HEK293 (cell line): ENCODE measurements around the gene GARRE1.

Source experiments
- CTCF ChIA-PET: fragments of 350-600 bp; formaldehyde crosslinking; extraction: SDS; loops from one replicate; lab custom pipeline; 2021; ENCODE audit warnings: antibody characterized with exemption; lab: Yijun Ruan, JAX
- POLR2A ChIA-PET: fragments of 300-600 bp; formaldehyde crosslinking; extraction: SDS; loops from one replicate; lab custom pipeline; 2020; ENCODE audit warnings: antibody characterized with exemption, inconsistent platforms; lab: Yijun Ruan, JAX
- H3K27ac ChIP-seq: fragments of 200-500 bp; sonication (Bioruptor generic); 2 replicates; pipeline ENCODE4 v1.5.1; 2014; ENCODE audit warnings: low read depth, low read length, control low read depth, inconsistent platforms; ENCODE audit errors: extremely low read depth
- H3K36me3 ChIP-seq, 2 experiments: fragments of 200-500 bp in 1 of 2; sonication (Bioruptor generic) in 1 of 2; 1 replicate in 1 of 2; 2 replicates in 1 of 2; pipeline ENCODE4 v1.5.1; 2014 to 2017; ENCODE audit warnings: inconsistent platforms in 2 of 2, low read length in 2 of 2; ENCODE audit not compliant: control insufficient read depth in 2 of 2, insufficient read depth in 1 of 2
- H3K4me1 ChIP-seq: fragments of 200-500 bp; sonication (Bioruptor generic); 2 replicates; pipeline ENCODE4 v1.5.1; 2014; ENCODE audit warnings: mild to moderate bottlenecking, low read length, inconsistent platforms; ENCODE audit not compliant: control insufficient read depth, insufficient read depth
- H3K4me3 ChIP-seq: 2 replicates; pipeline ENCODE4 v1.5.1; 2011; ENCODE audit warnings: low read depth, mild to moderate bottlenecking, control low read depth, low read length, moderate library complexity
- H3K9me3 ChIP-seq: fragments of 200-500 bp; sonication (Bioruptor generic); 2 replicates; pipeline ENCODE4 v1.5.1; 2014; ENCODE audit warnings: low read depth, low read length, inconsistent platforms; ENCODE audit not compliant: control insufficient read depth, insufficient read depth
- CTCF ChIP-seq: fragments of 450-650 bp; formaldehyde crosslinking; IDR thresholded peaks from 2 replicates; pipeline ENCODE4 v1.5.1; 2016; ENCODE audit warnings: missing biosample characterization, missing genetic modification characterization
- GLI4 ChIP-seq: fragments of 450-650 bp; formaldehyde crosslinking; IDR thresholded peaks from 2 replicates; pipeline ENCODE4 v1.5.1; 2016; ENCODE audit warnings: missing biosample characterization, missing genetic modification characterization
- PRDM10 ChIP-seq: fragments of 450-650 bp; formaldehyde crosslinking; IDR thresholded peaks from 2 replicates; pipeline ENCODE4 v1.5.1; 2016; ENCODE audit warnings: missing biosample characterization, missing genetic modification characterization
- PRDM4 ChIP-seq: fragments of 450-650 bp; formaldehyde crosslinking; IDR thresholded peaks from 2 replicates; pipeline ENCODE4 v1.5.1; 2017; ENCODE audit warnings: missing biosample characterization, missing genetic modification characterization
- RBAK ChIP-seq: fragments of 450-650 bp; formaldehyde crosslinking; IDR thresholded peaks from 2 replicates; pipeline ENCODE4 v1.5.1; 2016; ENCODE audit warnings: missing biosample characterization, missing genetic modification characterization
- REPIN1 ChIP-seq: fragments of 450-650 bp; formaldehyde crosslinking; IDR thresholded peaks from 2 replicates; pipeline ENCODE4 v1.5.1; 2017; ENCODE audit warnings: missing biosample characterization, missing genetic modification characterization, low read depth
- SCRT1 ChIP-seq: fragments of 450-650 bp; formaldehyde crosslinking; IDR thresholded peaks from 2 replicates; pipeline ENCODE4 v1.5.1; 2016; ENCODE audit warnings: missing biosample characterization, missing genetic modification characterization, borderline replicate concordance
- SCRT2 ChIP-seq: fragments of 450-650 bp; formaldehyde crosslinking; IDR thresholded peaks from 2 replicates; pipeline ENCODE4 v1.5.1; 2016; ENCODE audit warnings: missing biosample characterization, missing genetic modification characterization
- SP7 ChIP-seq: fragments of 450-650 bp; formaldehyde crosslinking; IDR thresholded peaks from 2 replicates; pipeline ENCODE4 v1.5.1; 2016; ENCODE audit warnings: missing biosample characterization, missing genetic modification characterization
- ZBTB20 ChIP-seq: fragments of 450-650 bp; formaldehyde crosslinking; IDR thresholded peaks from 2 replicates; pipeline ENCODE4 v1.5.1; 2016; ENCODE audit warnings: missing biosample characterization, missing genetic modification characterization
- ZBTB21 ChIP-seq: fragments of 450-650 bp; formaldehyde crosslinking; IDR thresholded peaks from 2 replicates; pipeline ENCODE4 v1.5.1; 2017; ENCODE audit warnings: missing biosample characterization, missing genetic modification characterization
- ZBTB6 ChIP-seq: fragments of 450-650 bp; formaldehyde crosslinking; IDR thresholded peaks from 2 replicates; pipeline ENCODE4 v1.5.1; 2017; ENCODE audit warnings: missing biosample characterization, missing genetic modification characterization
- ZIC2 ChIP-seq: fragments of 450-650 bp; formaldehyde crosslinking; IDR thresholded peaks from 2 replicates; pipeline ENCODE4 v1.5.1; 2016; ENCODE audit warnings: missing biosample characterization, missing genetic modification characterization
- ZNF112 ChIP-seq: fragments of 450-650 bp; formaldehyde crosslinking; IDR thresholded peaks from 2 replicates; pipeline ENCODE4 v1.5.0; 2017; ENCODE audit warnings: missing biosample characterization, missing genetic modification characterization
- ZNF121 ChIP-seq: fragments of 450-650 bp; formaldehyde crosslinking; IDR thresholded peaks from 2 replicates; pipeline ENCODE4 v1.5.1; 2016; ENCODE audit warnings: missing biosample characterization, missing genetic modification characterization
- ZNF132 ChIP-seq: fragments of 450-650 bp; formaldehyde crosslinking; IDR thresholded peaks from 2 replicates; pipeline ENCODE4 v1.5.1; 2017; ENCODE audit warnings: missing biosample characterization, missing genetic modification characterization, borderline replicate concordance
- ZNF24 ChIP-seq: fragments of 450-650 bp; formaldehyde crosslinking; IDR thresholded peaks from 2 replicates; pipeline ENCODE4 v1.5.1; 2016; ENCODE audit warnings: missing biosample characterization, missing genetic modification characterization
- ZNF335 ChIP-seq: fragments of 450-650 bp; formaldehyde crosslinking; conservative IDR thresholded peaks from 2 replicates; pipeline ENCODE4 v1.5.1; 2016; ENCODE audit warnings: missing biosample characterization, missing genetic modification characterization
- ZNF362 ChIP-seq: fragments of 450-650 bp; formaldehyde crosslinking; IDR thresholded peaks from 2 replicates; pipeline ENCODE4 v1.5.1; 2016; ENCODE audit warnings: missing biosample characterization, missing genetic modification characterization
- ZNF423 ChIP-seq: fragments of 450-650 bp; formaldehyde crosslinking; IDR thresholded peaks from 2 replicates; pipeline ENCODE4 v1.5.1; 2016; ENCODE audit warnings: missing biosample characterization, missing genetic modification characterization
- ZNF426 ChIP-seq: fragments of 450-650 bp; formaldehyde crosslinking; IDR thresholded peaks from 2 replicates; pipeline ENCODE4 v1.5.1; 2017; ENCODE audit warnings: missing biosample characterization, missing genetic modification characterization, mild to moderate bottlenecking, inconsistent platforms, moderate library complexity
- ZNF558 ChIP-seq: fragments of 450-650 bp; formaldehyde crosslinking; IDR thresholded peaks from 2 replicates; pipeline ENCODE4 v1.5.1; 2016; ENCODE audit warnings: missing biosample characterization, missing genetic modification characterization
- ZNF610 ChIP-seq: fragments of 450-650 bp; formaldehyde crosslinking; IDR thresholded peaks from 2 replicates; pipeline ENCODE4 v1.5.1; 2016; ENCODE audit warnings: missing biosample characterization, missing genetic modification characterization, borderline replicate concordance
- ZNF629 ChIP-seq: fragments of 450-650 bp; formaldehyde crosslinking; IDR thresholded peaks from 2 replicates; pipeline ENCODE4 v1.5.1; 2017; ENCODE audit warnings: missing biosample characterization, missing genetic modification characterization
- ZSCAN30 ChIP-seq: fragments of 450-650 bp; IDR thresholded peaks from 2 replicates; pipeline ENCODE4 v1.5.1; 2018; ENCODE audit warnings: missing biosample characterization, mild to moderate bottlenecking, missing genetic modification characterization, moderate library complexity

The GARRE1 gene

GRCh38 chr19:34241513-34242337, 12.6 kb upstream of the GARRE1 start:
- TF ChIP-seq ZNF558 (tag by site-specific recombination) (no peak), ZNF112 (tag by site-specific recombination) (no peak), SCRT2 (tag by site-specific recombination) (peak; percentile 58), ZSCAN30 (tag by site-specific recombination) (no peak; the same call in 1 of the 2 replicates), ZBTB20 (tag by site-specific recombination) (0 out of 2 replicates have a peak, but pooled peaks have one; percentile 0), ZNF132 (tag by site-specific recombination) (no peak), ZBTB21 (no peak), ZNF121 (tag by site-specific recombination) (peak; percentile 97), ZNF362 (peak; percentile 58; the same call in 1 of the 2 replicates), ZNF629 (tag by site-specific recombination) (no peak), PRDM4 (tag by site-specific recombination) (no peak), ZBTB6 (tag by site-specific recombination) (no peak), REPIN1 (tag by site-specific recombination) (peak; percentile 54; the same call in 1 of the 2 replicates), ZNF423 (no peak), ZNF426 (tag by site-specific recombination) (no peak), SP7 (peak; percentile 89), ZIC2 (tag by site-specific recombination) (peak; percentile 50), SCRT1 (tag by site-specific recombination) (peak; percentile 90), CTCF (peak; percentile 74), PRDM10 (tag by site-specific recombination) (peak; percentile 70), ZNF24 (tag by site-specific recombination) (no peak), ZNF335 (peak; percentile 42; the same call in 1 of the 2 replicates), ZNF610 (peak; percentile 24; the same call in 1 of the 2 replicates), GLI4 (no peak), RBAK (tag by site-specific recombination) (no peak)
- no peak overlapping the region for H3K4me3 ChIP-seq
- H3K27ac ChIP-seq: no peak overlapping the region
- no peaks in the 10 kb centered on the region for H3K9me3 ChIP-seq
- ChIA-PET POLR2A (interaction anchor here (0.9 to 1.3 kb wide), 2 partner anchors 9 to 24 kb away, joined by 4 to 6 read pairs; no protein-coding TSS in a partner anchor), CTCF (interaction anchor here (0.6 to 2.8 kb wide), 8 partner anchors 9 to 96 kb away, joined by 3 to 9 read pairs (median 4); no protein-coding TSS in a partner anchor)
- H3K36me3 ChIP-seq: peaks cover 0 to 32% of the 10 kb centered on the region in 2 experiments; a peak in 2 of 3 replicates
- H3K4me1 ChIP-seq: peaks cover 16% of the 10 kb centered on the region
